Measurements from ENCODE around the gene CDH23.
A peak's percentile ranks its signal among the peaks of the same experiment; 100 is the strongest.

CDH23 gene

GRCh38 chr10:71600849-71601248, 204.1 kb downstream of the CDH23 start:
- TF ChIP-seq GATA3 (IDR thresholded peaks at IDR 0.05; ENCODE audit: low read depth, low read length) = no peak
- TF ChIP-seq GATA2 (IDR thresholded peaks at IDR 0.05; ENCODE audit: low read depth, low read length) = no peak

- no peak for TF ChIP-seq GATA2 (IDR thresholded peaks at IDR 0.05; ENCODE audit: low read depth, low read length)
- no peak for TF ChIP-seq GATA3 (IDR thresholded peaks at IDR 0.05; ENCODE audit: low read depth, low read length)
Observed at GRCh38 chr10:71601273-71601672, 204.6 kb downstream of the CDH23 start.

- TF ChIP-seq GATA2 (IDR thresholded peaks at IDR 0.05; ENCODE audit: low read depth, low read length) = no peak
- no peak for TF ChIP-seq GATA3 (IDR thresholded peaks at IDR 0.05; ENCODE audit: low read depth, low read length)
Observed at GRCh38 chr10:71603150-71603549, 206.4 kb downstream of the CDH23 start.

- TF ChIP-seq GATA2 (IDR thresholded peaks at IDR 0.05; ENCODE audit: low read depth, low read length) = no peak
- no peak for TF ChIP-seq GATA3 (IDR thresholded peaks at IDR 0.05; ENCODE audit: low read depth, low read length)
Observed at GRCh38 chr10:71603754-71604153, 207.0 kb downstream of the CDH23 start.

- TF ChIP-seq GATA2 (IDR thresholded peaks at IDR 0.05; ENCODE audit: low read depth, low read length) (no peak), GATA3 (IDR thresholded peaks at IDR 0.05; ENCODE audit: low read depth, low read length) (no peak)
Observed at GRCh38 chr10:71604324-71605018, 207.8 kb downstream of the CDH23 start.

GRCh38 chr10:71605263-71605962, 208.7 kb downstream of the CDH23 start:
- TF ChIP-seq GATA3 (IDR thresholded peaks at IDR 0.05; ENCODE audit: low read depth, low read length) (no peak), GATA2 (IDR thresholded peaks at IDR 0.05; ENCODE audit: low read depth, low read length) (no peak)

GRCh38 chr10:71606257-71607081, 209.7 kb downstream of the CDH23 start:
- no peak for TF ChIP-seq GATA3 (IDR thresholded peaks at IDR 0.05; ENCODE audit: low read depth, low read length)
- TF ChIP-seq GATA2 (IDR thresholded peaks at IDR 0.05; ENCODE audit: low read depth, low read length) = no peak

GRCh38 chr10:71607082-71607443, 210.3 kb downstream of the CDH23 start:
- TF ChIP-seq GATA2 (IDR thresholded peaks at IDR 0.05; ENCODE audit: low read depth, low read length) (no peak), GATA3 (IDR thresholded peaks at IDR 0.05; ENCODE audit: low read depth, low read length) (no peak)

GRCh38 chr10:71608819-71609768, 212.4 kb downstream of the CDH23 start:
- TF ChIP-seq GATA3 (IDR thresholded peaks at IDR 0.05; ENCODE audit: low read depth, low read length) = no peak
- TF ChIP-seq GATA2 (IDR thresholded peaks at IDR 0.05; ENCODE audit: low read depth, low read length) = peak; percentile 85

- TF ChIP-seq GATA2 (IDR thresholded peaks at IDR 0.05; ENCODE audit: low read depth, low read length) (no peak), GATA3 (IDR thresholded peaks at IDR 0.05; ENCODE audit: low read depth, low read length) (no peak)
Observed at GRCh38 chr10:71610651-71611050, 213.9 kb downstream of the CDH23 start.

- no peak for TF ChIP-seq GATA2 (IDR thresholded peaks at IDR 0.05; ENCODE audit: low read depth, low read length)
- no peak for TF ChIP-seq GATA3 (IDR thresholded peaks at IDR 0.05; ENCODE audit: low read depth, low read length)
Observed at GRCh38 chr10:71611131-71611530, 214.4 kb downstream of the CDH23 start.

- TF ChIP-seq GATA3 (IDR thresholded peaks at IDR 0.05; ENCODE audit: low read depth, low read length) (no peak), GATA2 (IDR thresholded peaks at IDR 0.05; ENCODE audit: low read depth, low read length) (no peak)
Observed at GRCh38 chr10:71611709-71612422, 215.1 kb downstream of the CDH23 start.

GRCh38 chr10:71613261-71613777, 216.6 kb downstream of the CDH23 start:
- TF ChIP-seq GATA2 (IDR thresholded peaks at IDR 0.05; ENCODE audit: low read depth, low read length) = no peak
- TF ChIP-seq GATA3 (IDR thresholded peaks at IDR 0.05; ENCODE audit: low read depth, low read length) = no peak

Measured in SH-SY5Y (cell line).